Hematopoietic multipotent progenitor cell treated with erythropoietin and hydrocortisone succinate and interleukin-3 and kit ligand, for 17 days (in vitro differentiated cells): ENCODE results near the gene MBD4.
"Not testable (repeated sequence)": the region's sequence is repeated elsewhere in the genome, so short reads cannot be mapped to it uniquely, and the experiment has no call there.

Experiments used
- DNase-seq: peaks from one replicate; pipeline ENCODE4 v3.0.0-alpha.2; 2015; ENCODE audit warnings: low spot score

Gene MBD4

DNA sequence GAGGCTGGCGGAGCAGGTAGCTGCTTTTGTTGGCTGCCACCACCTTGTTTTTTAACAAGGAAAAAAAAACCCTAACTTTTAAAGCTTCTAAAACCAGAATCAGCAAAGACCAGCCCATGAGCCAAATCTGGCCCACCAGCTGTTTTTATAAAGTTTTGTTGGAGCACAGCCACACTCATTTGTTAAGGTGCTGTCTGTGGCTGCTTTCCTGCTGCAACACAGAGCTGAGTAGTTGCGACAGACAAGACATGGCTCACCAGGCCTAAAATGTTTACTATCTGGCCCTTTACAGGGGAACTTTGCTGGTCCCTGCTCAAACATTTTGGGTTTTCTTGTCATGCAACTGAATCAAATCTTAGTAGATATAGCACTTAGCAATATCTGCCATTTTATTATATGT lies 30.2 kb downstream of the MBD4 start:
- no peak for DNase-seq

GRCh38 chr3:129404610-129405009 lies 35.1 kb downstream of the MBD4 start:
- no peak for DNase-seq

- DNase-seq: no peak
Observed at GRCh38 chr3:129404130-129404529, 35.6 kb downstream of the MBD4 start.

DNA sequence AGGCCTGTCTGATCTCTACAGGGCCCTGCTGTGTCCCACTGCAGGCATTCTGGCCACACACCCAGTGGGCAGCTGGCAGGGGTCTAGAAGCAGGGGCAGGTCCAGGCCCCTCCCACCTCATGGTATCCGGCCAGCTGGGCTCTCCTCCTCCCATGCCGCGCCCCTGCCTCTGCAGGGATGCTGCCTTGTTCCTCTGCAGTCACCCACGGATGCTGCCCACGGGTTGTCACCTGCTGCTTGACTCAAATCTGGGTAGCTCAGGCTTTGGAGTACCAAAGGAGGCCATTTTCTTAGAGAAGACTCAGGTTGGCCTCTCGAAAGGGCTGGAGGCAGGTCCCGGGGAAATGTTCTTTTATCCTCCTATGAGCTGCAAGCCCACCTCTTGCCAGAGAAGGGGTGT lies 36.3 kb downstream of the MBD4 start:
- no peak for DNase-seq

GRCh38 chr3:129402616-129403015 lies 37.1 kb downstream of the MBD4 start:
- no peak for DNase-seq

GRCh38 chr3:129402210-129402609 lies 37.5 kb downstream of the MBD4 start:
- no peak for DNase-seq

DNA sequence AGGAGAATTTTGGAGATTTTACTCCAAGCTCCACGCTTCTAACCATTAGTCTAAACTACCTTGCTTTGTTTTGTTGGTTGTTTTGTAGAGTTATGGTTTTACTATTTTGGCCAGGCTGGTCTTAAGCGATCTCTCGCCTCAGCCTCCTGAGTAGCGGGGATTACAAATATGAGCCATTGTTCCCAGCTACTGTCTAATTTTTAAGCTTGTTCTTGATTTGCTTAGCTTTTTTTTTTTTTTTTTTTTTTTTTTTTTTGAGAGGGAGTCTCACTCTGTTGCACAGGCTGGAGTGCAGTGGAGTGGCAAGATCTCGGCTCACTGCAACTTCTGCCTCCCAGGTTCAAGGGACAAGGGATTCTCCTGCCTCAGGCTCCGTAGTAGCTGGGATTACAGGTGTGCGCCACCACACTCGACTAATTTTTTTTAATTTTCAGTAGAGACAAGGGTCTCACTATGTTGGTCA lies 39.8 kb downstream of the MBD4 start:
- DNase-seq: no peak

- peak; percentile 98 for DNase-seq
Observed at GRCh38 chr3:129399145-129399894, 40.4 kb downstream of the MBD4 start.

- peak; percentile 39 for DNase-seq
Observed at GRCh38 chr3:129398803-129399144, 41.0 kb downstream of the MBD4 start.

- not testable (repeated sequence) for DNase-seq
Observed at GRCh38 chr3:129393760-129394564, 45.8 kb downstream of the MBD4 start.

DNA sequence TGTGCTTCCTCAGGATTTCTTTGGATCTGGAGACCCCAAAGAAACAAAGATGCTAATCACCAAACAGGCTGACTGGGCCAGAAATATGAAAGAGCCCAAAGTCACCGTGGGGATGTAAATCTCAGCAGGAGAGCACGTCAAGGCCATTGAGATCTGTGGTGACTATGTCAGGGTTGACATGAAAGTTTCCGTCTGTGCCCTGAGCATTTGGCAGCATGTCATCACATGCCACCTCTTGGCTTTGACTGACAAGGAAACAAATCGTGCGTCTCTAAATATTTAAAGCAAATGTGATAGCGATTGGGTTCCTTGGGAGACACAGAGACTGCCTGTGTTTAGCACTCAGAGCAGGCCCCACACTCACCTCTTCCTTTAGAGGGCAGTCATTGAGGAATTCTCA lies 46.5 kb downstream of the MBD4 start:
- no peak for DNase-seq

DNA sequence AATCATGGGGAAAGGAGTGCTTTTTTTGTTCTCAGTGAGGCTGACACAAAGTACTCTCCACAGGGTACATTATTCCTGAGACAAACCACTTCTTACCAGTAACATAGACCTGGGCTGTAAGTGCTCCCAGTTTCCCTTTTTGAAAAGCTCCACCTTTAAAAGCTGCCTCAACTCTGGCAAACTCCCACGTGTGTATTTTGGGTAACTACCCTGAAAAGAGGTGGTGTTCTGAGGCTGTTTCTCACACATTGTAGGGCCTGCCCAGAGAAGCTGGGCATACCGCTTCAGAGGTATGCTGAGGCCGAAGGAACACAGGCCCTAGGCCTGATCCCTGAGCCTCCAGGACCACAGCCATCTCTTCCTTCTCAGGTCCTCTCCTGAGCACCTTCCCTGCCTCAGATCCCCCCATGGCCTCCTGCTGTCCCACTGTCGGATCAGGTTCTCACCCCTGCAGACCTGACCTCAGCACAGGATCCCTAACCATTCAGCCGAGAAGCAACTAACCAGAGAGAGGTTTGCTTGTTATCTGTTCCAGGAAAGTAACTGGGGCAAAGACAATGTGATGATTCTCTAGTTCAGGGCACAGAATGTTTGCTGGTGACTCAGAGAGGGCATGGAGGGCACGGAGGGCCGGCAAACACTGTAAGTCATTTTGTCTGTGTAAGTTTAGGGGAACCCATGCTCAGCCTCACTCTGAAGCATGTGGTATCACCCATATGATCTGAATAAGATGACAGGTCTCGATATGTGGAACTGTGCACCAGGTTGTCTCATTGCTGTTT lies 47.5 kb downstream of the MBD4 start:
- not testable (repeated sequence) for DNase-seq

- DNase-seq: not testable (repeated sequence)
Observed at GRCh38 chr3:129391583-129391982, 48.2 kb downstream of the MBD4 start.

DNA sequence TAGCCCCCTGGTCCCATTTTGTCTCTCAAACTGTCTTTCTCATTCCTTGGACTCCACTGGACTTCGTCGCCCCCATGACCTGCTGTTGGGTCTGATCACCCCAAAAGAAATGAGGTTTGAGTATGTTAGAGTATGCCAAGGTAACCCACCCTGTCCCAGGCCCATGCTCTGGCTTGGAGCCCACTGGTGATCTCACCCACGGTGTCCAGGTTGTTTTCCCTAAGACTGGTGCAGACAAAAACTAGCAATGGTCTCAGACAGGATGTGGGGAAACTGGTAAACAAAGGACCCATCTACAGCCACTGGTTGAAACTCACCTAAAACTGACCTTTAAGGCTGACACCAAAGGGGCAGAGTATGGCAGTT lies 50.2 kb downstream of the MBD4 start:
- no peak for DNase-seq

DNA sequence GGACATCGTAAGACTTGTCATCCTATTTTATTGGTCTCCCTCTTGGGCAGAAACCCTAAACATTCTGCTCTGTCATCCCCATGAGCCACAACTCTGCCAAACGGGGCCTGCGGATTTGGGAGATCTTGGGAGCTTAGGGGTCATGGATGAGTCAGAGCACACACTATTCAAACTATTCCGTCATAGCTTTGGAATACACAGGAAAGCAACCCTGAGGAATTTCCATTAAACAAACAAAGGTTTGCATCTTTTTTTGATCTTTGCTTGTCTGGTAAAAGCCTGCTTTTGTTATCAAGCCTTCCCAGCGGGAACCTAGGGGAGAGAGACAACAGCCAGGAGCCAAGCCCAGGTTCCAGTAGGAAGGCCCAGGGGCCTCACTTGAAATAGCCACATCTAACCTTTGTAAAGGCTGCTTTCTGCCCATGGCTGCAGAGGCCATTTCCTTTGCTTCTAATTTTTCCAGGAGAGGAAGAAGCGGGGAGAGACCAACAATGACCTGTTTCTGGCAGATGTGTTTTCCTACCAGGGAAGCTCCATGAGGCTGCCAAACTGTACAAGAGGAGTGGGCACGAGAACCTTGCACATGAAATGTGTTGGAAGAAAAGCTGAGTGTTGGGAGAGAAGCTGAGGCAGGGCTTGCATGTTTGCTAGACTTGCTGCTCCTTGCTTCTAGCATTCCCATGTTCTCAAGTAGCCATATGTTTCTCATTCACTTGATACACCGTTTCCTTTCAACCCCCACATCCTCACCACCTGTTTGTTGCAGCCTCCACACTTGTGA lies 50.8 kb downstream of the MBD4 start:
- DNase-seq: not testable (repeated sequence)

DNA sequence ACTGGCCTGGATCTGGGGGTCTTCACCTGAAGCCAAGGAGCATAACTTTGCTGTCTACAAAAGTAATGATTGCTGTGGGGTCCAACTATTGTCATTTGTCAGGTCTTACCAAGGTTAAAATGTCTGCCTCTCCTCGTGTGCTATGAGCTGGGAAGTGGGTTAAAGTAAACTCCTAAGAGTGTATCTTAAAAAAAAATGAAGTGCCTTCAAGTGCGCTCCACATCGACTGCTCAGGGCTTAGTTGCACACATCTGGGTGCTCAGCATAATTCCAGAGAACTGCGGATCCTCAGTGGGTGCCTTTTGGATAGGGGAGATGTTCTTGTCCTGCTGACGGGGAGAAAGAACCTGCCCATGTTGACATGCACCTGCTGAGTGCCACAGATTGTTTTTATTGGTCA lies 52.3 kb downstream of the MBD4 start:
- no peak for DNase-seq

DNA sequence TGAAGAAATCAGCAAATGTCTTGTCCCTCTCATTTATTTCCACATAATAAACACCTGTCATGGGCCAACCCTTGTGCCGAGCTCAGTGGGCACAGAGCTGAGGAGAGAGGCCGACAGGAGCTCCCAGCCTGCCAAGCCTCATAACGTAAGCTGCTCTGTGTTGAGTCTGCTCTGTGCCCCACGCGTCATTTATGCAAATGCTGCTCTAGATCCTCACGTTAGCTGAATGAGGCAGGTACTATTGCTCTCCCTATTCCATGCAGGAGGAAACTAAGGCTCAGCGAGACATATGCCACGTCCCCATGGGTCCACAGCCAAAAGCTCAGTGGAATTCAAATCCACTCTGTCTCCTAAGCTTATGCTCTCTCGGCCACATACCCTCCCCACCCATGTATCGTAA lies 52.8 kb downstream of the MBD4 start:
- DNase-seq: no peak

GRCh38 chr3:129385507-129385906 lies 54.2 kb downstream of the MBD4 start:
- not testable (repeated sequence) for DNase-seq

- no peak for DNase-seq
Observed at GRCh38 chr3:129384594-129385323, 55.0 kb downstream of the MBD4 start.

DNA sequence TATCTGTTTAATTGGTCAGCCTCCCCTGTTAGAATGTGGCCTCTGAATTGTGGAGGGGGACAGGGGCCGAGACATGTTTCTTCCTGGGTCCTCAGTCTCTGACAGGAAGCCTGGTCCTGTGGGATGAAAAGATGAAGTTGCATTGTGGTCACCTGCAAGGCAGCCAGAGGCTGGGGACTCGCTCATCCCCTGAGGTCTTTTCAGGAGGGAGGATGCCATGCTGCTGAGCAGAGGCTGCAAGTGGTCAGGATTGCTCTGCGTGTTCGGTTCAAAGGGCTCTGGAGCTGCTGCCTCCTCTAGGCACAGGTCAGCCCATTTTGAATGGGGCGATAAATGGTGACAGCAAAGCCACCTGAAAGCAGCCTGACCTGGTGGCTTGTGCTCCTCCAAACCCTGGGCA lies 55.6 kb downstream of the MBD4 start:
- DNase-seq: not testable (repeated sequence)

DNA sequence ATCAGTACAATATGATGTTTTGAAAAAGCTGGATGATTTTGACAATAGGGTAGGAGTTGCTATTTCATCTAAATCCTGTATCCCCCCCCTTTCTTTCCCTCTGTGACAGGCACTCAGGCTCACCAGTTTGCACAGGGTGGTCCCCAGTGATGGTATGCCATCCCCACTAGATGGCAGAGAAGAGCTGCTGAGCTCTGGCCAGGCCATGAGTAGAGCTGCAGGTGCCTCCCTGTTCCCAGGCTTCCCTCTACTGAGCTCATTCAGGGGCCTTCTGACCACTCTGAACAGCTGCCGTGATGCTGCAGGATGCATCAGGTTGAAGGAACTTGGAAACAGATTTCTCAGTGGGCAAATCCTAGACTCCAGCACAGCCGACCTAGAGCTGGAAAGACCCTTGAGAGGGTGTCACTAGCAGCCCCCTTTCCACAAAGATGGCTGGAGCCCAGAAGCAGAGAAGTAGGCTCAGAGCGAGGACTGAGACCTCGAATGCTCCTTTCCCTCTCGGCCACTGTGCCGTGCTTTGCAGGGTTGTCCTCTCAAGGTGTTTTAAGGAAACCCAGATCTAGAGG lies 56.4 kb downstream of the MBD4 start:
- DNase-seq: peak; percentile 66
